Mesothelial cell of epicardium (in vitro differentiated cells): ENCODE data around the gene TPM3. TPM values are rescaled to one million over a fixed set of nuclear protein-coding genes. Genes with fewer than 3 reads are reported as not detected.
A peak's percentile ranks its signal among the peaks of the same experiment; 100 is the strongest.
"Not testable (repeated sequence)": the region's sequence is repeated elsewhere in the genome, so short reads cannot be mapped to it uniquely, and the experiment has no call there.

Experiments
- DNase-seq, 2 experiments: peaks; one replicate each; pipeline ENCODE4 v3.0.0; 2021; ENCODE audit warnings: low spot score in 2 of 2; ENCODE audit not compliant: unreplicated experiment in 2 of 2
- H3K27ac Mint-ChIP-seq: 2 replicates; pipeline ENCODE4 v1.8.0; 2021; ENCODE audit warnings: mixed read lengths
- H3K27me3 Mint-ChIP-seq: 2 replicates; pipeline ENCODE4 v1.8.0; 2021; ENCODE audit warnings: low read depth, mixed read lengths
- H3K36me3 Mint-ChIP-seq: 2 replicates; pipeline ENCODE4 v1.8.0; 2021; ENCODE audit warnings: mixed read lengths
- H3K4me1 Mint-ChIP-seq: 2 replicates; pipeline ENCODE4 v1.8.0; 2021; ENCODE audit warnings: mixed read lengths
- H3K4me3 Mint-ChIP-seq: 2 replicates; pipeline ENCODE4 v1.8.0; 2021; ENCODE audit warnings: mild to moderate bottlenecking, moderate library complexity, mixed read lengths
- H3K9me3 Mint-ChIP-seq: 2 replicates; pipeline ENCODE4 v1.8.0; 2021; ENCODE audit warnings: mixed read lengths
- CTCF ChIP-seq: fragments of 200-600 bp; sonication (generic); IDR thresholded peaks from one replicate; pipeline ENCODE4 v1.5.0; 2021; ENCODE audit warnings: antibody characterized with exemption; ENCODE audit not compliant: unreplicated experiment
- total RNA-seq: library from RNA; stranded (reverse); gene quantifications from 3 replicates; pipeline ENCODE4 v1.2.1, GENCODE V29; 2021

TPM3 gene
- total RNA-seq, 1 donor from 2014 or later = 197 TPM

GRCh38 chr1:154151311-154151710, 40.6 kb downstream of the TPM3 start:
- no peaks in the 10 kb centered on the region for H3K27me3 Mint-ChIP-seq
- TF ChIP-seq CTCF = no peak
- no peak for DNase-seq
- peaks cover 6% of the 10 kb centered on the region for H3K36me3 Mint-ChIP-seq
- peaks cover 5% of the 10 kb centered on the region for H3K4me1 Mint-ChIP-seq
- no peak overlapping the region for H3K27ac Mint-ChIP-seq
- H3K9me3 Mint-ChIP-seq = no peaks in the 10 kb centered on the region
- no peak overlapping the region for H3K4me3 Mint-ChIP-seq

- TF ChIP-seq CTCF = no peak
- Mint-ChIP-seq H3K27me3 (no peaks in the 10 kb centered on the region), H3K36me3 (peaks cover under 1% of the 10 kb centered on the region), H3K9me3 (no peaks in the 10 kb centered on the region), H3K27ac (no peak overlapping the region), H3K4me3 (no peak overlapping the region), H3K4me1 (no peaks in the 10 kb centered on the region)
- no peak for DNase-seq
Observed at GRCh38 chr1:154148807-154149206, 43.1 kb downstream of the TPM3 start.

GRCh38 chr1:154147505-154147904, 44.4 kb downstream of the TPM3 start:
- not testable (repeated sequence) for H3K4me1 Mint-ChIP-seq, H3K4me3 Mint-ChIP-seq, DNase-seq, H3K27ac Mint-ChIP-seq, H3K27me3 Mint-ChIP-seq, H3K9me3 Mint-ChIP-seq, H3K36me3 Mint-ChIP-seq

GRCh38 chr1:154145986-154146385, 45.9 kb downstream of the TPM3 start:
- Mint-ChIP-seq H3K27ac (no peak overlapping the region), H3K4me1 (peaks cover 4% of the 10 kb centered on the region), H3K4me3 (no peak overlapping the region), H3K9me3 (no peaks in the 10 kb centered on the region), H3K36me3 (no peaks in the 10 kb centered on the region), H3K27me3 (no peaks in the 10 kb centered on the region)
- DNase-seq = no peak
- TF ChIP-seq CTCF = peak; percentile 44

- TF ChIP-seq CTCF = no peak
- no peak overlapping the region for H3K27ac Mint-ChIP-seq
Observed at GRCh38 chr1:154142358-154142757, 49.5 kb downstream of the TPM3 start.

GRCh38 chr1:154141240-154141639, 50.7 kb downstream of the TPM3 start:
- H3K27me3 Mint-ChIP-seq = no peaks in the 10 kb centered on the region
- no peak overlapping the region for H3K4me3 Mint-ChIP-seq
- H3K36me3 Mint-ChIP-seq = no peaks in the 10 kb centered on the region
- no peak for DNase-seq
- no peak for TF ChIP-seq CTCF
- no peaks in the 10 kb centered on the region for H3K9me3 Mint-ChIP-seq
- no peak overlapping the region for H3K27ac Mint-ChIP-seq
- H3K4me1 Mint-ChIP-seq = peaks cover 5% of the 10 kb centered on the region

More at GRCh38 chr1:154142358-154142757, 49.5 kb downstream of the TPM3 start:
- Mint-ChIP-seq H3K27me3 (no peaks in the 10 kb centered on the region), H3K9me3 (no peaks in the 10 kb centered on the region), H3K36me3 (no peaks in the 10 kb centered on the region), H3K4me1 (peaks cover 5% of the 10 kb centered on the region), H3K4me3 (no peak overlapping the region)
- DNase-seq = no peak
